Measurements from ENCODE around the gene ZNF799. TPM values are rescaled to one million over a fixed set of nuclear protein-coding genes. Genes with fewer than 3 reads are reported as not detected.
"Not testable (repeated sequence)": the region's sequence is repeated elsewhere in the genome, so short reads cannot be mapped to it uniquely, and the experiment has no call there.

The ZNF799 gene
- total RNA-seq, 2 donors from 2014 or later = 8.6 to 9.1 TPM

GRCh38 chr19:12364391-12365235, 36.5 kb downstream of the ZNF799 start:
- 24 to 32% methylated on average over 18 to 28 of the region's 28 CpGs for WGBS, 2 experiments (ENCODE audit: insufficient coverage in 1 of 2, insufficient read length in 1 of 2)
- no peak overlapping the region for H3K27ac Mint-ChIP-seq
- no peaks in the 10 kb centered on the region for H3K36me3 ChIP-seq (ENCODE audit: control insufficient read depth, insufficient read depth, low read length)

GRCh38 chr19:12362236-12362635, 38.8 kb downstream of the ZNF799 start:
- H3K4me1 Mint-ChIP-seq; H3K36me3 ChIP-seq (ENCODE audit: control insufficient read depth, insufficient read depth, low read length); H3K4me3 ChIP-seq (ENCODE audit: low read length); H3K4me3 Mint-ChIP-seq; H3K27ac ChIP-seq (ENCODE audit: low read depth, low read length); H3K4me1 ChIP-seq (ENCODE audit: control insufficient read depth, insufficient read depth, low read length); H3K27ac Mint-ChIP-seq; DNase-seq; H3K27me3 ChIP-seq (ENCODE audit: control insufficient read depth, insufficient read depth, low read length, poor library complexity, severe bottlenecking); H3K9ac ChIP-seq (ENCODE audit: extremely low read depth, low read length, poor library complexity, severe bottlenecking): not testable (repeated sequence)
- H3K9me3 ChIP-seq (ENCODE audit: control insufficient read depth, low read length) = peaks cover 34% of the 10 kb centered on the region
- peaks cover 16% of the 10 kb centered on the region for H3K36me3 Mint-ChIP-seq (ENCODE audit: low read depth)
- peaks cover 75% of the 10 kb centered on the region for H3K9me3 Mint-ChIP-seq
- peaks cover 18% of the 10 kb centered on the region for H3K27me3 Mint-ChIP-seq (ENCODE audit: insufficient read depth)
- WGBS, 2 experiments (ENCODE audit: insufficient coverage in 1 of 2, insufficient read length in 1 of 2) = 91 to 100% methylated on average over 1 to 30 of the region's 30 CpGs

More at GRCh38 chr19:12364391-12365235, 36.5 kb downstream of the ZNF799 start:
- no peak for DNase-seq
- Histone ChIP-seq H3K4me1 (ENCODE audit: control insufficient read depth, insufficient read depth, low read length) (no peaks in the 10 kb centered on the region), H3K27ac (ENCODE audit: low read depth, low read length) (peak overlapping the region; percentile 85), H3K27me3 (ENCODE audit: control insufficient read depth, insufficient read depth, low read length, poor library complexity, severe bottlenecking) (no peaks in the 10 kb centered on the region), H3K9ac (ENCODE audit: extremely low read depth, low read length, poor library complexity, severe bottlenecking) (peak overlapping the region; percentile 78), H3K4me3 (ENCODE audit: low read length) (peak overlapping the region; percentile 92), H3K9me3 (ENCODE audit: control insufficient read depth, low read length) (peaks cover 31% of the 10 kb centered on the region)
- Mint-ChIP-seq H3K36me3 (ENCODE audit: low read depth) (peaks cover 16% of the 10 kb centered on the region), H3K4me3 (peak overlapping the region; percentile 76), H3K9me3 (peaks cover 75% of the 10 kb centered on the region), H3K27me3 (ENCODE audit: insufficient read depth) (peaks cover 23% of the 10 kb centered on the region), H3K4me1 (no peaks in the 10 kb centered on the region)
- peak; percentile 15 for TF ChIP-seq CTCF (conservative IDR thresholded peaks at IDR 0.05)

GRCh38 chr19:12353375-12353774, 47.7 kb downstream of the ZNF799 start:
- Histone ChIP-seq H3K27me3 (ENCODE audit: control insufficient read depth, insufficient read depth, low read length, poor library complexity, severe bottlenecking) (no peaks in the 10 kb centered on the region), H3K9ac (ENCODE audit: extremely low read depth, low read length, poor library complexity, severe bottlenecking) (no peak overlapping the region), H3K36me3 (ENCODE audit: control insufficient read depth, insufficient read depth, low read length) (peaks cover 29% of the 10 kb centered on the region), H3K4me3 (ENCODE audit: low read length) (peak overlapping the region; percentile 35), H3K4me1 (ENCODE audit: control insufficient read depth, insufficient read depth, low read length) (no peaks in the 10 kb centered on the region), H3K27ac (ENCODE audit: low read depth, low read length) (no peak overlapping the region), H3K9me3 (ENCODE audit: control insufficient read depth, low read length) (peaks cover 77% of the 10 kb centered on the region)
- Mint-ChIP-seq H3K36me3 (ENCODE audit: low read depth) (peaks cover 42% of the 10 kb centered on the region), H3K4me1 (no peaks in the 10 kb centered on the region), H3K4me3 (no peak overlapping the region), H3K27ac (no peak overlapping the region), H3K9me3 (peaks cover 88% of the 10 kb centered on the region), H3K27me3 (ENCODE audit: insufficient read depth) (no peaks in the 10 kb centered on the region)
- TF ChIP-seq CTCF (conservative IDR thresholded peaks at IDR 0.05) = no peak
- 82 to 100% methylated on average over 2 to 4 of the region's 4 CpGs for WGBS, 2 experiments (ENCODE audit: insufficient coverage in 1 of 2, insufficient read length in 1 of 2)
- DNase-seq = no peak

Data from endodermal cell (in vitro differentiated cells).